Fibroblast of the aortic adventitia (primary cell): Measurements from ENCODE around the gene SRPK2. TPM values are rescaled to one million over a fixed set of nuclear protein-coding genes. Genes with fewer than 3 reads are reported as not detected.
"Not testable (repeated sequence)": the region's sequence is repeated elsewhere in the genome, so short reads cannot be mapped to it uniquely, and the experiment has no call there.

Source experiments
- DNase-seq: peaks from one replicate; pipeline ENCODE4 v3.0.0-alpha.2; 2010; ENCODE audit warnings: low read depth
- H3K4me3 ChIP-seq: 2 replicates; pipeline ENCODE4 v1.5.1; 2011; ENCODE audit warnings: low read depth, mild to moderate bottlenecking, control low read depth, low read length, moderate library complexity
- total RNA-seq: library from RNA; depleted of rRNA; stranded (reverse); fragments of >200 nt; gene quantifications from 2 replicates; pipeline ENCODE4 v1.2.3, GENCODE V29; 2012; ENCODE audit warnings: low replicate concordance
- TF ChIP-seq, protein P1 (sequence below): IDR thresholded peaks from 2 replicates; pipeline ENCODE4 v1.5.1; 2011; ENCODE audit warnings: mild to moderate bottlenecking, low read length, control low read depth, inconsistent platforms; ENCODE audit not compliant: insufficient read depth

Gene SRPK2
- total RNA-seq, 1 donor = 50.8 TPM

DNA sequence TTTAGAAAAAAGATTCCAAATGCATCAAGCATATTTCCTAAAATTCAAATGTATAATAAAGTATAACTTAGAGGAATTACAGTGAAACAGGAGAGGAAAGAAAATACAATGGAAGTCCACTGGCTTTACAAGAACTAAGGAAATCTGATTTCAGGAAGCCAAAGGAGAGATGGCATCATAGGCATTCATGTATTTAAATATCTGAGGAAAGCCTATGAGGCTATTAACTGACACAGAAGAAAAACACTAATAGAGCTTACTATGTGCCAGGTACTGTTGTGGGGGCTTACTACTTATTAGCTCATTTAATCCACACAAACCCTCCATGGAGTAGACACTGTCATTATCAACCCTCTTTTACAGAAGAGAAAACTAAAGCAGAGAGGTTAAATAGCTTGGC, 92.2 kb downstream of the SRPK2 start:
- DNase-seq = no peak
- no peak overlapping the region for H3K4me3 ChIP-seq
- TF ChIP-seq, protein P1, sequence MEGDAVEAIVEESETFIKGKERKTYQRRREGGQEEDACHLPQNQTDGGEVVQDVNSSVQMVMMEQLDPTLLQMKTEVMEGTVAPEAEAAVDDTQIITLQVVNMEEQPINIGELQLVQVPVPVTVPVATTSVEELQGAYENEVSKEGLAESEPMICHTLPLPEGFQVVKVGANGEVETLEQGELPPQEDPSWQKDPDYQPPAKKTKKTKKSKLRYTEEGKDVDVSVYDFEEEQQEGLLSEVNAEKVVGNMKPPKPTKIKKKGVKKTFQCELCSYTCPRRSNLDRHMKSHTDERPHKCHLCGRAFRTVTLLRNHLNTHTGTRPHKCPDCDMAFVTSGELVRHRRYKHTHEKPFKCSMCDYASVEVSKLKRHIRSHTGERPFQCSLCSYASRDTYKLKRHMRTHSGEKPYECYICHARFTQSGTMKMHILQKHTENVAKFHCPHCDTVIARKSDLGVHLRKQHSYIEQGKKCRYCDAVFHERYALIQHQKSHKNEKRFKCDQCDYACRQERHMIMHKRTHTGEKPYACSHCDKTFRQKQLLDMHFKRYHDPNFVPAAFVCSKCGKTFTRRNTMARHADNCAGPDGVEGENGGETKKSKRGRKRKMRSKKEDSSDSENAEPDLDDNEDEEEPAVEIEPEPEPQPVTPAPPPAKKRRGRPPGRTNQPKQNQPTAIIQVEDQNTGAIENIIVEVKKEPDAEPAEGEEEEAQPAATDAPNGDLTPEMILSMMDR = no peak

GRCh38 chr7:105295596-105296352, 92.9 kb downstream of the SRPK2 start:
- DNase-seq = no peak
- TF ChIP-seq, protein P1 = no peak
- no peak overlapping the region for H3K4me3 ChIP-seq

DNA sequence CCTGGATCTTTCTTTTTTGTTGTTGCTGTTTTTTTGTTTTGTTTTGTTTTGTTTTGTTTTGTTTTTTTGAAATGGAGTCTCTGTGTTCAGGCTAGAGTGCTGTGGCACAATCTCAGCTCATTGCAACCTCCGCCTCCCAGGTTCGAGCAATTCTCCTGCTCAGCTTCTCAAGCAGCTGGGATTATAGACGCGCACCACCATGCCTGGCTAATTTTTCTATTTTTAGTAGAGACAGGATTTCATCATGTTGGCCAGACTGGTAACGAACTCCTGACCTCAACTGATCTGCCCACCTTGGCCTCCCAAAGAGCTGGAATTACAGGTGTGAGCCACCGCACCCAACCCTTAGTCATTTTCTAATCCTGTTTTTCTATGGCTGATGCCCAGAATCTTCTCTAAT, 94.2 kb downstream of the SRPK2 start:
- not testable (repeated sequence) for DNase-seq, H3K4me3 ChIP-seq

DNA sequence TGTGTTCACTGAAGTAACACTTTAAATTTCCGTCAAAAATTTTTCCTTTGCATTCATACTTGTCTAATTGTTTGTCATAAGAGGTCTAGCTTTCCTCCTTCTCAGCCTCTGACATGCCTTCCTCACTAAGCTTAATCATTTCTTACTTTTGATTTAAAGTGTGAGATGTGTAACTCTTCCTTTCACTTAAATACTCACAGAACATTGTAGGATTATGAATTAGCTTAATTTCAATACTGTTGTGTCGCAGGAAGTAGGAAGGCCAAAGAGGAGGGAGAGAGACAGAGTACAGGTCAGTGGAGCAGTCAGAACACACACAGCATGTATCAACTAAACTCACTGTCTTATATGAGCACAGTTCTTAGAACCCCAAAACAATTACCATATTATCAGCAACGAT, 99.0 kb downstream of the SRPK2 start:
- DNase-seq = no peak
- TF ChIP-seq, protein P1 = no peak
- no peak overlapping the region for H3K4me3 ChIP-seq

DNA sequence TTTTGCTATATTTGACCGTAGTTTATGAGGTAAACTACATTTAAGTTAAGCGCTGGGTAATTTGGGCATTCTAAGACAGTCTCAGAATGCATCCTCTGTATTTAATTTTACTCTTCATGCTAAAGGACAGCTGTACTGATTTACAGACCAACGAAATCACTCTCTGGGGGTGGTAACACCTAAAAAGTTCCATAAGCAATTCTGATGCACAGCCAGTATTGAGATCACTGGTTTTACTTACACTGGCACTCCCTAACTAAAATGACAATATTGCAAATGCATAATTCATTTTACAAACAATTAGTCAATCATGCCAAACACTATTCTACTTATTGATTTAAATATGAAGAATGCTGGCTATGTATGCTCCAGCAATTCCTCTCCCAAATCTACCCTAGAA, 102.3 kb downstream of the SRPK2 start:
- no peak for DNase-seq
- no peak overlapping the region for H3K4me3 ChIP-seq
- TF ChIP-seq, protein P1 = no peak

DNA sequence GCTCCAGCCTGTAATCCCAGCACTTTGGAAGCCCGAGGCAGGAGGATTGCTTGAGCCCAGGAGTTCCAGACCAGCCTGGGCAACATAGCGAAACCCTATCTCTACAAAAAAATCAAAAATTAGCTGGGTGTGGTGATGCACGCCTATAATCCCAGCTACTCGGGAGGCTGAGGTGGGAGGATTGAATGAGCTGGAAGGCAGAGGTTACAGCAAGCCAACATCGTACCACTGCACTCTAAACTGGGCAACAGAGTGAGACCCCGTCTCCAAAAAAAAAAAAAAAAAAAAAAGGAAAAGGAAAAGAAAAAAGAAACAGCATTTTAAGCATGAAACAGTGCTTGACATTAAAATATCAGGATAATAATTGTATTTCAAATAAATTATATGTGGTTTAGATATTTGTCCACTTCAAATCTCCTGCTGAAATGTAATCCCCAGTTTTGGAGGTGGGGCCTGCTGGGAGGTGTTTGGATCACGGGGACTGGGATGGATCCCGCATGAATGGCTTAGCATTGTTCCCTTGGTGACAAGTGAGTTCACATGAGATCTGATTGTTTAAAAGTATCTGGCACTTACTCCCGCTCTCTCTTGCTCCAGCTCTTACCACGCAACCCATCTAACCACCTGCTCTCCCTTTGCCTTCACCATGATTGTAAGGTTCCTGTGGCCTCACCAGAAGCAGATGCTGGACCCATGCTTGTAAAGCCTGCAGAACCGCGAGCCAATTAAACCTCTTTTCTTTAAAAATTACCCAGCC, 103.4 kb downstream of the SRPK2 start:
- H3K4me3 ChIP-seq = no peak overlapping the region
- DNase-seq = no peak
- TF ChIP-seq, protein P1 = no peak

DNA sequence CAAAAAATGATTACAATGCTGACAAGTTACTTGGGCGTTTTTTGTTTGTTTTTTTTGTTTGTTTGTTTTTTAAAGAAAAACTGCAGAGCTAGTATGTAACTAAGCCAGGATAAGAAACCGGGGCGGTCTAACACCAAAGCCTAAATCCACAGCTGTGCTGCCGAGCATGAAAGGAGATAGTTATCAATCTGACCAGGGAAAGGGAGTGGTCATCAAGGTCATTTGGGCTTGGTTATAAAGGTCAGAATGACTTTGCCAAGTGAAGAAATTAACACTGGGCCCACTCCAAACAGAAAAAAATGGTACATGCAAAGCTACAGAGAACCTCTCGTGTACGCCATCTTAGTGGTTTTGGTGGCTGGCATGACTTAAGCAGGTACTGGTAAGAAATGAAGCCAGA, 104.7 kb downstream of the SRPK2 start:
- H3K4me3 ChIP-seq = no peak overlapping the region
- DNase-seq = no peak
- TF ChIP-seq, protein P1 = no peak
